ENCODE results near the gene STPG1.

GRCh38 chr1:24416666-24417391, 3.2 kb upstream of the STPG1 start:
- no peak for TF ChIP-seq CTCF (IDR thresholded peaks at IDR 0.05)
- TF ChIP-seq POLR2AphosphoS5 (IDR thresholded peaks at IDR 0.05): no peak
- TF ChIP-seq POLR2A (IDR thresholded peaks at IDR 0.05): no peak

All from breast epithelium (tissue), 3 donors.